ENCODE measurements around the gene PHLDA1. TPM values are rescaled to one million over a fixed set of nuclear protein-coding genes. Genes with fewer than 3 reads are reported as not detected.

Gene PHLDA1
- total and polyA plus RNA-seq, 10 of the 15 experiments (the other 5 are each of a cell fraction or from before 2014, with no cell fraction given): 0.66 to 14.2 (median 1.3) TPM

DNA sequence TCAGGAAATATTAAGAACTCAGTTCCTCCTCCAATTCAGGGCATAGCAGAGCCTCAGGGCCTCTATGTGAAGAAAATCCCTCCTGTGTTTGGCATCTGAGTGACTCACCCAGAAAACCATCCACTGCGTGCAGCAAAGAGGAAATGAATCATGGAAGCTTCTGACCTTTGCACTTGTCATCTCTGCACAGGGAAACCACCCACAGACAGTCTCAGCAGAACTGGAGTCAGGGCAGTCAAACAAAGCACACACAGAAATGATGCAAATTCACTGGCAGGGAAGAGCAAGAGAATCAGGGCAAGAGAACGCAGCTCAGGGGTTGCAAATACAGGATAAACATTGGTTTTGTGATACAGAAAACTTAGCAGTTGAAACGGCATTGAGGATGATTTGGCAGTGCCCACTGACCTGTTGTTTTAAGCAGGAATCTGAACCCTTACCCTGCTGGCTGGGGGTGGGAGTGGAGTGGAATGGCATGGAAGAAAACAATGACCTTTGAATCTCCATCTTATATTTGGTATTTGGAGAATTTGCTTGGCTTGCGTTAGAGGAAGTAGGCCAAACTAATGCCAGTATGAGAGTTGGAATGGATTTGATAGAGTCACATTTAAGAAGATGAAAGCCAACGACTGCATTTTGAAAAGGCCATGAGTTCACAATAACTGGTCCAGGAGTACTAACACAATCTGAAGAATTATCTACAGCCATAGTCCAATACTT, 53.5 kb downstream of the PHLDA1 start (continued):
- TF ChIP-seq POU2F2 (IDR thresholded peaks at IDR 0.05; ENCODE audit: borderline replicate concordance, low read depth, low read length) (peak; percentile 96; the same call in 2 of the 3 replicates), RUNX3 (IDR thresholded peaks at IDR 0.05; ENCODE audit: low read length) (peak; percentile 90), FOXM1 (IDR thresholded peaks at IDR 0.05; ENCODE audit: low read depth, low read length) (peak; percentile 96), SREBF2 (IDR thresholded peaks at IDR 0.05; ENCODE audit: low read length) (no peak), STAT3 (IDR thresholded peaks at IDR 0.05; ENCODE audit: low read depth, low read length) (0 out of 2 replicates have a peak, but pooled peaks have one; percentile 28), HDAC2 (IDR thresholded peaks at IDR 0.05) (no peak), NFYA (IDR thresholded peaks at IDR 0.05; ENCODE audit: borderline replicate concordance, low read depth, low read length) (no peak), NR2F1 (conservative IDR thresholded peaks at IDR 0.05) (peak; percentile 100), LARP7 (IDR thresholded peaks at IDR 0.05) (no peak), KDM1A (IDR thresholded peaks at IDR 0.05; ENCODE audit: borderline replicate concordance) (no peak), GABPA (IDR thresholded peaks at IDR 0.05; ENCODE audit: low read depth) (peak; percentile 59; the same call in 1 of the 2 replicates), TARDBP (IDR thresholded peaks at IDR 0.05; ENCODE audit: borderline replicate concordance) (no peak), NBN (IDR thresholded peaks at IDR 0.05) (peak; percentile 94), ZSCAN29 (IDR thresholded peaks at IDR 0.05) (no peak), CBFB (IDR thresholded peaks at IDR 0.05; ENCODE audit: low read depth) (peak; percentile 63; the same call in 1 of the 2 replicates), HDAC6 (IDR thresholded peaks at IDR 0.05; ENCODE audit: unreplicated experiment) (no peak), SUPT20H (IDR thresholded peaks at IDR 0.05; ENCODE audit: borderline replicate concordance, control insufficient read depth, low read depth, low read length) (no peak), NR2C1 (IDR thresholded peaks at IDR 0.05) (peak; percentile 94), EGR1 (IDR thresholded peaks at IDR 0.05; ENCODE audit: borderline replicate concordance in 1 of 2, low read depth in 2 of 2, low read length in 2 of 2) (peak in 1 of 2 experiments; percentile 59; a peak in 1 of 3 replicates)
- TF ChIP-seq, protein P1, sequence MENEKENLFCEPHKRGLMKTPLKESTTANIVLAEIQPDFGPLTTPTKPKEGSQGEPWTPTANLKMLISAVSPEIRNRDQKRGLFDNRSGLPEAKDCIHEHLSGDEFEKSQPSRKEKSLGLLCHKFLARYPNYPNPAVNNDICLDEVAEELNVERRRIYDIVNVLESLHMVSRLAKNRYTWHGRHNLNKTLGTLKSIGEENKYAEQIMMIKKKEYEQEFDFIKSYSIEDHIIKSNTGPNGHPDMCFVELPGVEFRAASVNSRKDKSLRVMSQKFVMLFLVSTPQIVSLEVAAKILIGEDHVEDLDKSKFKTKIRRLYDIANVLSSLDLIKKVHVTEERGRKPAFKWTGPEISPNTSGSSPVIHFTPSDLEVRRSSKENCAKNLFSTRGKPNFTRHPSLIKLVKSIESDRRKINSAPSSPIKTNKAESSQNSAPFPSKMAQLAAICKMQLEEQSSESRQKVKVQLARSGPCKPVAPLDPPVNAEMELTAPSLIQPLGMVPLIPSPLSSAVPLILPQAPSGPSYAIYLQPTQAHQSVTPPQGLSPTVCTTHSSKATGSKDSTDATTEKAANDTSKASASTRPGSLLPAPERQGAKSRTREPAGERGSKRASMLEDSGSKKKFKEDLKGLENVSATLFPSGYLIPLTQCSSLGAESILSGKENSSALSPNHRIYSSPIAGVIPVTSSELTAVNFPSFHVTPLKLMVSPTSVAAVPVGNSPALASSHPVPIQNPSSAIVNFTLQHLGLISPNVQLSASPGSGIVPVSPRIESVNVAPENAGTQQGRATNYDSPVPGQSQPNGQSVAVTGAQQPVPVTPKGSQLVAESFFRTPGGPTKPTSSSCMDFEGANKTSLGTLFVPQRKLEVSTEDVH (IDR thresholded peaks at IDR 0.05; ENCODE audit: low read depth, partially characterized antibody): peak; percentile 31
- TF ChIP-seq, protein P2, sequence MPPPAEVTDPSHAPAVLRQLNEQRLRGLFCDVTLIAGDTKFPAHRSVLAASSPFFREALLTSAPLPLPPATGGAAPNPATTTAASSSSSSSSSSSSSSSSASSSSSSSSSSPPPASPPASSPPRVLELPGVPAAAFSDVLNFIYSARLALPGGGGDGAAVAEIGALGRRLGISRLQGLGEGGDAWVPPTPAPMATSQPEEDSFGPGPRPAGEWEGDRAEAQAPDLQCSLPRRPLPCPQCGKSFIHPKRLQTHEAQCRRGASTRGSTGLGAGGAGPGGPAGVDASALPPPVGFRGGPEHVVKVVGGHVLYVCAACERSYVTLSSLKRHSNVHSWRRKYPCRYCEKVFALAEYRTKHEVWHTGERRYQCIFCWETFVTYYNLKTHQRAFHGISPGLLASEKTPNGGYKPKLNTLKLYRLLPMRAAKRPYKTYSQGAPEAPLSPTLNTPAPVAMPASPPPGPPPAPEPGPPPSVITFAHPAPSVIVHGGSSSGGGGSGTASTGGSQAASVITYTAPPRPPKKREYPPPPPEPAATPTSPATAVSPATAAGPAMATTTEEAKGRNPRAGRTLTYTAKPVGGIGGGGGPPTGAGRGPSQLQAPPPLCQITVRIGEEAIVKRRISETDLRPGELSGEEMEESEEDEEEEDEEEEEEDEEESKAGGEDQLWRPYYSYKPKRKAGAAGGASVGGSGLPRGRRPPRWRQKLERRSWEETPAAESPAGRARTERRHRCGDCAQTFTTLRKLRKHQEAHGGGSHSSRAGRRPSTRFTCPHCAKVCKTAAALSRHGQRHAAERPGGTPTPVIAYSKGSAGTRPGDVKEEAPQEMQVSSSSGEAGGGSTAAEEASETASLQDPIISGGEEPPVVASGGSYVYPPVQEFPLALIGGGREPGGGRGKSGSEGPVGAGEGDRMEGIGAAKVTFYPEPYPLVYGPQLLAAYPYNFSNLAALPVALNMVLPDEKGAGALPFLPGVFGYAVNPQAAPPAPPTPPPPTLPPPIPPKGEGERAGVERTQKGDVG (CRISPR knock-in tag; IDR thresholded peaks at IDR 0.05): no peak
- TF ChIP-seq, protein P3, sequence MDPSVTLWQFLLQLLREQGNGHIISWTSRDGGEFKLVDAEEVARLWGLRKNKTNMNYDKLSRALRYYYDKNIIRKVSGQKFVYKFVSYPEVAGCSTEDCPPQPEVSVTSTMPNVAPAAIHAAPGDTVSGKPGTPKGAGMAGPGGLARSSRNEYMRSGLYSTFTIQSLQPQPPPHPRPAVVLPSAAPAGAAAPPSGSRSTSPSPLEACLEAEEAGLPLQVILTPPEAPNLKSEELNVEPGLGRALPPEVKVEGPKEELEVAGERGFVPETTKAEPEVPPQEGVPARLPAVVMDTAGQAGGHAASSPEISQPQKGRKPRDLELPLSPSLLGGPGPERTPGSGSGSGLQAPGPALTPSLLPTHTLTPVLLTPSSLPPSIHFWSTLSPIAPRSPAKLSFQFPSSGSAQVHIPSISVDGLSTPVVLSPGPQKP (IDR thresholded peaks at IDR 0.05; ENCODE audit: low read depth, low read length): no peak
- TF ChIP-seq, protein P4, sequence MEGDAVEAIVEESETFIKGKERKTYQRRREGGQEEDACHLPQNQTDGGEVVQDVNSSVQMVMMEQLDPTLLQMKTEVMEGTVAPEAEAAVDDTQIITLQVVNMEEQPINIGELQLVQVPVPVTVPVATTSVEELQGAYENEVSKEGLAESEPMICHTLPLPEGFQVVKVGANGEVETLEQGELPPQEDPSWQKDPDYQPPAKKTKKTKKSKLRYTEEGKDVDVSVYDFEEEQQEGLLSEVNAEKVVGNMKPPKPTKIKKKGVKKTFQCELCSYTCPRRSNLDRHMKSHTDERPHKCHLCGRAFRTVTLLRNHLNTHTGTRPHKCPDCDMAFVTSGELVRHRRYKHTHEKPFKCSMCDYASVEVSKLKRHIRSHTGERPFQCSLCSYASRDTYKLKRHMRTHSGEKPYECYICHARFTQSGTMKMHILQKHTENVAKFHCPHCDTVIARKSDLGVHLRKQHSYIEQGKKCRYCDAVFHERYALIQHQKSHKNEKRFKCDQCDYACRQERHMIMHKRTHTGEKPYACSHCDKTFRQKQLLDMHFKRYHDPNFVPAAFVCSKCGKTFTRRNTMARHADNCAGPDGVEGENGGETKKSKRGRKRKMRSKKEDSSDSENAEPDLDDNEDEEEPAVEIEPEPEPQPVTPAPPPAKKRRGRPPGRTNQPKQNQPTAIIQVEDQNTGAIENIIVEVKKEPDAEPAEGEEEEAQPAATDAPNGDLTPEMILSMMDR (IDR thresholded peaks at IDR 0.05 in 2 of 3, conservative IDR thresholded peaks at IDR 0.05 in 1 of 3; ENCODE audit: control insufficient read depth in 2 of 3, extremely low read depth in 1 of 3, insufficient read depth in 1 of 3, low read depth in 3 of 3, low read length in 3 of 3): no peak
